Glomerular endothelial cell (primary cell): ENCODE measurements around the gene PGAP6. TPM values are rescaled to one million over a fixed set of nuclear protein-coding genes. Genes with fewer than 3 reads are reported as not detected.
"Not testable (repeated sequence)": the region's sequence is repeated elsewhere in the genome, so short reads cannot be mapped to it uniquely, and the experiment has no call there.

Source experiments
- DNase-seq: peaks from one replicate; pipeline ENCODE4 v3.0.0-alpha.2; 2011; ENCODE audit warnings: low read depth, low spot score; ENCODE audit errors: extremely low read depth
- total RNA-seq: library from RNA; depleted of rRNA; stranded (reverse); fragments of >200 nt; gene quantifications from 2 replicates; pipeline ENCODE4 v1.2.3, GENCODE V29; 2015

Gene PGAP6
- total RNA-seq, 1 donor from 2014 or later: 197 TPM

GRCh38 chr16:334861-335632 lies 46.7 kb downstream of the PGAP6 start:
- not testable (repeated sequence) for DNase-seq

- DNase-seq: not testable (repeated sequence)
Measured at GRCh38 chr16:334164-334832, 47.5 kb downstream of the PGAP6 start.

DNA sequence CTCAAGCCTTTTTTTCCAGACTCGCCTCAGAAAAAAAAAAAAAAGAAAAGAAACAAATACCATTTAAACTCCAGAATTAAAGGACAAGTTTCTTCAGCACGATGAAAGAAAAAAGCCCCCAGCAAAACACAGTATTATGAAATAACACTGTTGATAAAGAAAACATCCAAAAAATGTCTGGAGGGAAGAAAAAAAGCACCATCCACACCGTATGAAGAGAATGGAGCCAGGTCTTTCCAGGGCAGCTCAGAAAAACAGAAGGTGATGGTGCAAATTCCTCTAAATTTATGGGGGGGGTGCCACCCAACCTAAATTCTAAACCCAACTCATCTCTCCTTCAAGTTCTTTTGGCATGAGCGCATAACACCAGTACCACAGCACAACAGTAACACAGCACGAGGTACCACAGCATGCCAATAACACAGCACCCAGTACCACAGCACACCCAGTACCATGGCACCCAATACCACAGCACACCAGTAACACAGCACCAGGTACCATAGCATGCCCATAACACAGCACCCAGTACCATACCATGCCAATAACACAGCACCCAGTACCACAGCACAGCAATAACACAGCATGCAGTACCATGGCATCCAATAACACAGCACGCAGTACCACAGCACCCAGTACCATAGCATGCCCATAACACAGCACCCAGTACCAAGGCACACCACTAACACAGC lies 48.2 kb downstream of the PGAP6 start:
- DNase-seq: no peak

DNA sequence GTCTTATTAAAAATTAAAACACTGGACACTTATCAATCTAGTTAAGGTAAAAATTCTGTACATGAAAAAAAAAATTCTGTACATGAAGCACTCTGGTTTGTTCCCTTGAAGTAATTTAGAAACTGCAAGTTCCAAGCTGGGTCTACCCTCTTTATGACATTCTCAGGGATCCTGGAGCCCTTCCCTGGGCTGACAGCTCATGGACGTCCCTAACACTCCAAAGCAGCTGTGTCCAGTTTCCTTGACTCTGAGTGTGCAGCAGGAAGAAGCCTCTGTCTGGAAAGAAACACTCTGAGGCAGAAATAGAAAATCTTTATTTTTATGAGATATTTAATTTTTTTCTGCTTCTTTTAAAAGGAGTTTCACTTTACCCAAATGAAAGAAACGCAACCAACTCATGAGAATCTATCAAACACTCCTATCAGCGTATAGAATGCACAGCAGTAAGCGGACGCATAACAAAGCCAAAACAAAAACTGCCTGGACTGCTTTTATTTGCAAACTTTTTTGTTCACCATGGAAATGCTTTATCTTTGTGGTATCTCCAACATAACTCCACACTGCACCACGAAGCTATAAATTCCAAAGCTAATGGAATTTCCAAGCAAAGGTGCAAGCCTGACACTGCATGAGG lies 50.5 kb downstream of the PGAP6 start:
- not testable (repeated sequence) for DNase-seq

- DNase-seq: no peak
Measured at GRCh38 chr16:330741-331140, 51.0 kb downstream of the PGAP6 start.

GRCh38 chr16:325375-326145 lies 56.2 kb downstream of the PGAP6 start:
- no peak for DNase-seq

DNA sequence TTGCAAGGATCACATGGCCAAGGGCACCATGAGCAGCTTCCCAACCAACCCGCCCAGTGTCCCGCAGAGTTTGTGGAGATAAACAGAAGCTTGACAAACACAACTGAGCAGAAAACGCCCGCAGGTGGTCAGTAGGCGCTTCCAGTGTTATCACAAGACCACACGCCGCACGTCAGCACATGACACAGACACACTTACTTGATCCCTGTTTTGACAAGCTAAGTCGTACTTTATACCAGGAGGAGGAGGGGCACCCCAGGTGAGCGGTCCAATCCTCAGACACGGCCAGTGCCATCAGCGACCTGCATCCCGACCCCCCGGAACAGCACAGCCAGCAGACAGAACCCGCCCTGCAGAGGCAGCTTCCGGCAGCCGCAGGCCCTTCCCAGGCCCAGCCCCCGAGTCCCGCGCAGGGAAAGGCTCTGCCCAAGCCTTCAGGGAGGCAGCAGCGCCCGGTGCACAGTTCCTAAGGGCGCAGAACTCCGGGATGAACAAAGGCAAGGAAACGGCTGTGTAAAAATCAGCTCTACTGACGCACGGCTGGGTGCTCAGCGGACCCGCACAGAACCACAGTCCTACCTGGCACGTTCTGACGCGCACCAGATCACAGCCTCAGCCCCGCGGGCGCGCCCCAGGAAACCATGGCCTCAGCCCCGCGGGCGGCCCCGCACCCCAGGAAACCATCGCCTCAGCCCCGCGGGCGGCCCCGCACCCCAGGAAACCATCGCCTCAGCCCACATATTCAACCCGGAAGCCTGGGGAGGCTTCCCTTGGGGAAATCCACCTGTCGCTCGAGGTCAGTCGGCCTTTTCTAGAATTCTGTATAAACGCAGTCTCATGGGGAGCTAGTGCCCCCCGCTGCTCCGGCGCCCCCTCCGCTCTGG lies 57.1 kb downstream of the PGAP6 start:
- DNase-seq: no peak

DNA sequence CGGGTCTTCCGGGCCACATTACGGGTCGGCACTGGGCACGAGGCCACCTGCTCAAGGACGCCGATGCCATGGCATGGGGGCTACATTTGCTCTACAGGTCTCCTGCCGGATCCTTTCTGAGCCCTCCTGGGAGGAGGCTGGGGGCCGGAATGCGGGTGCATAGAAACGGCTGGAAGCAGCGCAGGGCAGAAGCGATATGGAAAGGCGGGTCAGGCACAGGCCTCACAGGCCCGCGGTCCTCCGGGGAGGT lies 57.7 kb downstream of the PGAP6 start:
- no peak for DNase-seq

GRCh38 chr16:322476-323143 lies 59.2 kb downstream of the PGAP6 start:
- DNase-seq: no peak

GRCh38 chr16:321532-321931 lies 60.2 kb downstream of the PGAP6 start:
- DNase-seq: no peak

Other genes with a start within 250 kb of the PGAP6 start
- gene NPRL3, start 243.3 kb downstream of the PGAP6 start, total RNA-seq: 15.1 and 39.6 TPM in 2 replicates
- not detected in 2 replicates for gene HBZ, start 229.3 kb downstream of the PGAP6 start, total RNA-seq
- gene HBM, start 216.0 kb downstream of the PGAP6 start, total RNA-seq: not detected in 2 replicates
- gene HBA2, start 209.1 kb downstream of the PGAP6 start, total RNA-seq: not detected in 2 replicates
- gene HBA1, start 205.3 kb downstream of the PGAP6 start, total RNA-seq: not detected in 2 replicates
- gene HBQ1, start 201.5 kb downstream of the PGAP6 start, total RNA-seq: 3.7 and 4.9 TPM in 2 replicates
- gene LUC7L, start 152.5 kb downstream of the PGAP6 start, total RNA-seq: 45.6 and 85.6 TPM in 2 replicates
- gene FAM234A, start 147.2 kb downstream of the PGAP6 start, total RNA-seq: 112 and 124 TPM in 2 replicates
- gene RGS11, start 106.0 kb downstream of the PGAP6 start, total RNA-seq: 2.3 and 3.9 TPM in 2 replicates
- gene ARHGDIG, start 101.4 kb downstream of the PGAP6 start, total RNA-seq: 0.64 and 4.0 TPM in 2 replicates
- 0.23 TPM in 1 of 2 replicates, not detected in the other for gene PDIA2, start 98.8 kb downstream of the PGAP6 start, total RNA-seq
- gene AXIN1, start 29.3 kb downstream of the PGAP6 start, total RNA-seq: 24.0 and 28.5 TPM in 2 replicates
- gene MRPL28, start 11.4 kb downstream of the PGAP6 start, total RNA-seq: 112 and 144 TPM in 2 replicates
- gene NME4, start 15.2 kb upstream of the PGAP6 start, total RNA-seq: 147 and 203 TPM in 2 replicates
- 29.1 and 35.9 TPM in 2 replicates for gene DECR2, start 19.9 kb upstream of the PGAP6 start, total RNA-seq
- 41.2 and 53.8 TPM in 2 replicates for gene RAB11FIP3, start 43.7 kb upstream of the PGAP6 start, total RNA-seq
- gene CAPN15, start 145.7 kb upstream of the PGAP6 start, total RNA-seq: 57.0 and 72.5 TPM in 2 replicates
- not detected in 2 replicates for gene PRR35, start 178.4 kb upstream of the PGAP6 start, total RNA-seq
- gene NHLRC4, start 185.0 kb upstream of the PGAP6 start, total RNA-seq: 2.7 and 3.3 TPM in 2 replicates
- gene PIGQ, start 188.0 kb upstream of the PGAP6 start, total RNA-seq: 34.6 and 69.5 TPM in 2 replicates
- 17.6 and 25.1 TPM in 2 replicates for gene RAB40C, start 208.1 kb upstream of the PGAP6 start, total RNA-seq
- gene WFIKKN1, start 249.0 kb upstream of the PGAP6 start, total RNA-seq: 0.06 TPM in 1 of 2 replicates, not detected in the other